ENCODE data around the gene MAPRE2.

DNA sequence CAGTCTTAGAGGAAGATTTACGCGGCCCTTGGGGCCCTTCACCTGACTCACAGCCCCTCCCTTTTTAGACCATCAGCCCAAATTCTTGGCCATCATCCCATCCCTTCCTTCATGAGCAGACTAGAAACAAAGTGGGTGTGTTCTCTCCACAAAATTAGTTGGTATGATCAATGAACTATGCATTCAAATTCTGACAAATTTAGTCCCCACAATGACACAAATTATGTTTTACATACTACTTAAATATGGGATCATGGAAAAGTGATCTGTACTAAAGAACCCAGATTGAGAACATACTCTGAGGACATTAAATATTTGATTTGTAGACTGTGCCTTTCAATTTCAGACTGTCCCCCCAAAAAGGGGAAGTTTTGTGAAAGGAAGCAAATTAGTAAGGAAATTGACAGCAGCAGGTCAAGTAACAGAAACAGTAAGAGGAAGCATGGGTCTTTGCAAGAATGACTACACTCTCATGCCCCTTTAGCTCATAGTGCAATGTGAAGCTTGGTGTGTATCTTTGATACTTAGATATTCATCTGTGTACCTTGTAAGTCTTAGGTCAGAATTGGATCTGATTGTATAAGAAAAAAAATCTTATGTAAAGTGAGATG lies 2.2 kb upstream of the MAPRE2 start:
- TF ChIP-seq CTCF (conservative IDR thresholded peaks at IDR 0.05; ENCODE audit: low read depth, low read length): no peak
- TF ChIP-seq EZH2 (IDR thresholded peaks at IDR 0.05; ENCODE audit: borderline replicate concordance, low read depth, low read length, poor library complexity, severe bottlenecking): no peak
